HepG2 (cell line): ENCODE results near the gene LSM10. TPM values are rescaled to one million over a fixed set of nuclear protein-coding genes. Genes with fewer than 3 reads are reported as not detected.

Experiments
- GLI4 ChIP-seq: sonication (generic); formaldehyde crosslinking; IDR thresholded peaks from 2 replicates; pipeline ENCODE4 v1.5.1; 2020; ENCODE audit warnings: missing genetic modification reagents, mild to moderate bottlenecking, moderate library complexity, borderline replicate concordance
- HNRNPLL ChIP-seq: fragments of 200-400 bp; formaldehyde crosslinking; IDR thresholded peaks from 2 replicates; pipeline ENCODE4 v1.6.1; 2017; ENCODE audit warnings: mild to moderate bottlenecking, low read depth, low read length; ENCODE audit not compliant: poor library complexity, severe bottlenecking
- MTF2 ChIP-seq: sonication (generic); formaldehyde crosslinking; IDR thresholded peaks from 2 replicates; pipeline ENCODE4 v1.5.0; 2020; ENCODE audit warnings: missing genetic modification reagents, borderline replicate concordance
- PITX1 ChIP-seq: sonication (generic); formaldehyde crosslinking; IDR thresholded peaks from 2 replicates; pipeline ENCODE4 v1.5.1; 2020; ENCODE audit warnings: mild to moderate bottlenecking, missing genetic modification reagents
- TCF12 ChIP-seq, 2 experiments: fragments of 450-650 bp in 1 of 2; sonication (generic) in 1 of 2; formaldehyde crosslinking in 1 of 2; IDR thresholded peaks; 2 replicates each; pipeline versions ENCODE4 v1.6.1 to v1.8.0; 2017 to 2022; ENCODE audit warnings: antibody characterized with exemption in 1 of 2, mild to moderate bottlenecking in 1 of 2, missing genetic modification reagents in 1 of 2, moderate library complexity in 1 of 2
- ZFX ChIP-seq: sonication (generic); formaldehyde crosslinking; IDR thresholded peaks from 2 replicates; pipeline ENCODE4 v1.4.0; 2020; ENCODE audit warnings: mild to moderate bottlenecking, low read depth, missing genetic modification reagents, moderate library complexity
- ZNF563 ChIP-seq: sonication (generic); formaldehyde crosslinking; IDR thresholded peaks from 2 replicates; pipeline ENCODE4 v1.8.0; 2022; ENCODE audit warnings: mild to moderate bottlenecking, moderate library complexity, missing genetic modification reagents
- ZNF747 ChIP-seq: sonication (generic); formaldehyde crosslinking; IDR thresholded peaks from 2 replicates; pipeline ENCODE4 v1.8.1; 2023; ENCODE audit warnings: missing genetic modification reagents, mild to moderate bottlenecking, borderline replicate concordance
- ZNF781 ChIP-seq: sonication (generic); formaldehyde crosslinking; IDR thresholded peaks from 2 replicates; pipeline ENCODE4 v1.5.1; 2020; ENCODE audit warnings: borderline replicate concordance, mild to moderate bottlenecking, missing genetic modification reagents; ENCODE audit errors: not compliant biosample characterization
- polyA plus RNA-seq, 8 experiments: library from polyadenylated mRNA; depleted of rRNA in 3 of 8; stranded (reverse) in 7 of 8; unstranded in 1 of 8; fragments of >200 nt; fragmentation: Illumina TruSeq in 4 of 8; extraction: Trizol in 4 of 8; gene quantifications; 2 replicates each; pipeline versions ENCODE4 v1.2.1 to v1.2.3, GENCODE V29; 2011 to 2016; ENCODE audit warnings: low read depth in 4 of 8, missing spikeins in 1 of 8, mixed read lengths in 1 of 8; ENCODE audit not compliant: insufficient read depth in 1 of 8
- total RNA-seq, 5 experiments: library from RNA; depleted of rRNA; stranded (reverse); fragments of >200 nt; fragmentation: Illumina TruSeq; extraction: Trizol; gene quantifications; 2 replicates each; pipeline ENCODE4 v1.2.3, GENCODE V29; 2016; ENCODE audit warnings: low read depth in 1 of 5
- TF ChIP-seq, protein P1 (sequence below): sonication (generic); formaldehyde crosslinking; IDR thresholded peaks from 2 replicates; pipeline ENCODE4 v1.9.0; 2022; ENCODE audit warnings: missing genetic modification reagents, mild to moderate bottlenecking, borderline replicate concordance
- TF ChIP-seq, protein P2 (sequence below): IDR thresholded peaks from 2 replicates; pipeline ENCODE4 v1.6.1; 2016; ENCODE audit warnings: missing compliant biosample characterization, missing genetic modification reagents, borderline replicate concordance
- TF ChIP-seq, protein P3 (sequence below): IDR thresholded peaks from 2 replicates; pipeline ENCODE4 v1.6.1; 2016; ENCODE audit warnings: missing genetic modification reagents, missing compliant biosample characterization
- TF ChIP-seq, protein P4 (sequence below): sonication (generic); formaldehyde crosslinking; IDR thresholded peaks from 2 replicates; pipeline ENCODE4 v1.5.0; 2020; ENCODE audit warnings: mild to moderate bottlenecking, low read depth, missing genetic modification reagents, borderline replicate concordance
- TF ChIP-seq, protein P5 (sequence below): sonication (generic); formaldehyde crosslinking; IDR thresholded peaks from 2 replicates; pipeline ENCODE4 v1.4.0; 2020; ENCODE audit warnings: missing genetic modification reagents
- TF ChIP-seq, protein P6 (sequence below): sonication (generic); formaldehyde crosslinking; IDR thresholded peaks from 2 replicates; pipeline ENCODE4 v1.5.1; 2020; ENCODE audit warnings: missing genetic modification reagents, mild to moderate bottlenecking, borderline replicate concordance
- TF ChIP-seq, protein P7 (sequence below): sonication (generic); formaldehyde crosslinking; IDR thresholded peaks from 2 replicates; pipeline ENCODE4 v1.4.0; 2020; ENCODE audit warnings: missing genetic modification reagents, low read depth, mild to moderate bottlenecking, borderline replicate concordance
- TF ChIP-seq, protein P8 (sequence below): sonication (generic); formaldehyde crosslinking; IDR thresholded peaks from 2 replicates; pipeline ENCODE4 v1.4.0; 2020; ENCODE audit warnings: missing genetic modification reagents; ENCODE audit errors: not compliant biosample characterization

Gene LSM10
- total and polyA plus RNA-seq, 2 of the 13 experiments (the other 11 are each of a cell fraction or from before 2014, with no cell fraction given), result 14.0 to 52.0 TPM

DNA sequence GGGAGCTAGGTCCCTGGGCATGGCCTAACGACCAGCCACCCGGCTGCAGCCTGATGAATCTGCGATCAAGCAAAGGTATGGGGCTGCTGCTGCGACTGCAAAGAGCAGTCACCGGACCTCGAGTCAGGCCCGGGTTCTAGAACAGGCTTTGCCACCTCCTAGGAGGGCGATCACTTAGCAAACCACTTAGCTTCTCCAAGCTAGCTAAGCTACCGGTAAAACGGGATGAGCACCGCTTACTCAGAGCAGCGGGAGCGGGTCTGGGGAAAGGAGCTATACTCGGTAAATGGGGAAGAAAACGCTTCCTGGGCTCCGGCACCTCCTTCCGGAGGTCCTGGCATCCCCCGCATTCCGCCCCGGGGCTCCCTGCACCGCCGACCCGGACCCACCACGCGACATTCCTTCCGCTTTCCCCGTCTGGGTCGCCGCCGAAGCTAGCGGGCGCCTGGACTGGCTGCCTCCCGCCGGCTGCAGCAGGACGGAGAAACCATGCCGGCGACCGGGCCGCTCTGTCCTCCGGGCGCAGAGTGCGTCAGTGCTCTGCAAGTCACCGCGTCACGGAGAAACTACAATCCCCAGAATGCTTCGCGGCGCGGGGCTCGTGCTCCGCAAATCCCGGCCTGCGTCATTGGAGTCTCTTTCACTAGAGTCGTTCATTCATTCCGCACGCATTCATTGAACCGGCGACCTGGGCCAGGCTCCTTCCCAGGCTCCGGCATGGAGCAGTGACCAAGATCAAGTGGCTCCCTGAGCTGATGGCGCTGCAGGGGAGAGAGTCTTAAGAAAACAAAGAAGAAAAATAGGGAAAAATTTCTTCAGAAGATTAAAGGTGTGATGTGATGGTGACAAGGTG is at the start of gene LSM10 (continued):
- TF ChIP-seq, protein P1, sequence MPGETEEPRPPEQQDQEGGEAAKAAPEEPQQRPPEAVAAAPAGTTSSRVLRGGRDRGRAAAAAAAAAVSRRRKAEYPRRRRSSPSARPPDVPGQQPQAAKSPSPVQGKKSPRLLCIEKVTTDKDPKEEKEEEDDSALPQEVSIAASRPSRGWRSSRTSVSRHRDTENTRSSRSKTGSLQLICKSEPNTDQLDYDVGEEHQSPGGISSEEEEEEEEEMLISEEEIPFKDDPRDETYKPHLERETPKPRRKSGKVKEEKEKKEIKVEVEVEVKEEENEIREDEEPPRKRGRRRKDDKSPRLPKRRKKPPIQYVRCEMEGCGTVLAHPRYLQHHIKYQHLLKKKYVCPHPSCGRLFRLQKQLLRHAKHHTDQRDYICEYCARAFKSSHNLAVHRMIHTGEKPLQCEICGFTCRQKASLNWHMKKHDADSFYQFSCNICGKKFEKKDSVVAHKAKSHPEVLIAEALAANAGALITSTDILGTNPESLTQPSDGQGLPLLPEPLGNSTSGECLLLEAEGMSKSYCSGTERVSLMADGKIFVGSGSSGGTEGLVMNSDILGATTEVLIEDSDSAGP (CRISPR knock-in tag), result peak; percentile 90; the same call in 1 of the 2 replicates
- TF ChIP-seq ZNF781 (CRISPR knock-in tag) (peak; percentile 75), GLI4 (peak; percentile 43; the same call in 1 of the 2 replicates), MTF2 (no peak), PITX1 (peak; percentile 86), HNRNPLL (peak; percentile 93), ZFX (CRISPR knock-in tag) (peak; percentile 91), ZNF563 (no peak), TCF12 (IDR thresholded peaks at IDR 0.05) (no peak), TCF12 (CRISPR knock-in tag; IDR thresholded peaks at IDR 0.05) (0 out of 2 replicates have a peak, but pooled peaks have one; percentile 52), ZNF747 (no peak)
- TF ChIP-seq, protein P2, sequence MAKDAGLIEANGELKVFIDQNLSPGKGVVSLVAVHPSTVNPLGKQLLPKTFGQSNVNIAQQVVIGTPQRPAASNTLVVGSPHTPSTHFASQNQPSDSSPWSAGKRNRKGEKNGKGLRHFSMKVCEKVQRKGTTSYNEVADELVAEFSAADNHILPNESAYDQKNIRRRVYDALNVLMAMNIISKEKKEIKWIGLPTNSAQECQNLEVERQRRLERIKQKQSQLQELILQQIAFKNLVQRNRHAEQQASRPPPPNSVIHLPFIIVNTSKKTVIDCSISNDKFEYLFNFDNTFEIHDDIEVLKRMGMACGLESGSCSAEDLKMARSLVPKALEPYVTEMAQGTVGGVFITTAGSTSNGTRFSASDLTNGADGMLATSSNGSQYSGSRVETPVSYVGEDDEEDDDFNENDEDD (CRISPR knock-in tag), result no peak; the same call in 1 of the 2 replicates
- TF ChIP-seq, protein P3, sequence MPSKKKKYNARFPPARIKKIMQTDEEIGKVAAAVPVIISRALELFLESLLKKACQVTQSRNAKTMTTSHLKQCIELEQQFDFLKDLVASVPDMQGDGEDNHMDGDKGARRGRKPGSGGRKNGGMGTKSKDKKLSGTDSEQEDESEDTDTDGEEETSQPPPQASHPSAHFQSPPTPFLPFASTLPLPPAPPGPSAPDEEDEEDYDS (CRISPR knock-in tag), result peak; percentile 38; the same call in 1 of the 2 replicates
- TF ChIP-seq, protein P4, sequence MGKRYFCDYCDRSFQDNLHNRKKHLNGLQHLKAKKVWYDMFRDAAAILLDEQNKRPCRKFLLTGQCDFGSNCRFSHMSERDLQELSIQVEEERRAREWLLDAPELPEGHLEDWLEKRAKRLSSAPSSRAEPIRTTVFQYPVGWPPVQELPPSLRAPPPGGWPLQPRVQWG (CRISPR knock-in tag), result no peak
- TF ChIP-seq, protein P5, sequence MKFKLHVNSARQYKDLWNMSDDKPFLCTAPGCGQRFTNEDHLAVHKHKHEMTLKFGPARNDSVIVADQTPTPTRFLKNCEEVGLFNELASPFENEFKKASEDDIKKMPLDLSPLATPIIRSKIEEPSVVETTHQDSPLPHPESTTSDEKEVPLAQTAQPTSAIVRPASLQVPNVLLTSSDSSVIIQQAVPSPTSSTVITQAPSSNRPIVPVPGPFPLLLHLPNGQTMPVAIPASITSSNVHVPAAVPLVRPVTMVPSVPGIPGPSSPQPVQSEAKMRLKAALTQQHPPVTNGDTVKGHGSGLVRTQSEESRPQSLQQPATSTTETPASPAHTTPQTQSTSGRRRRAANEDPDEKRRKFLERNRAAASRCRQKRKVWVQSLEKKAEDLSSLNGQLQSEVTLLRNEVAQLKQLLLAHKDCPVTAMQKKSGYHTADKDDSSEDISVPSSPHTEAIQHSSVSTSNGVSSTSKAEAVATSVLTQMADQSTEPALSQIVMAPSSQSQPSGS (CRISPR knock-in tag), result peak; percentile 77
- TF ChIP-seq, protein P6, sequence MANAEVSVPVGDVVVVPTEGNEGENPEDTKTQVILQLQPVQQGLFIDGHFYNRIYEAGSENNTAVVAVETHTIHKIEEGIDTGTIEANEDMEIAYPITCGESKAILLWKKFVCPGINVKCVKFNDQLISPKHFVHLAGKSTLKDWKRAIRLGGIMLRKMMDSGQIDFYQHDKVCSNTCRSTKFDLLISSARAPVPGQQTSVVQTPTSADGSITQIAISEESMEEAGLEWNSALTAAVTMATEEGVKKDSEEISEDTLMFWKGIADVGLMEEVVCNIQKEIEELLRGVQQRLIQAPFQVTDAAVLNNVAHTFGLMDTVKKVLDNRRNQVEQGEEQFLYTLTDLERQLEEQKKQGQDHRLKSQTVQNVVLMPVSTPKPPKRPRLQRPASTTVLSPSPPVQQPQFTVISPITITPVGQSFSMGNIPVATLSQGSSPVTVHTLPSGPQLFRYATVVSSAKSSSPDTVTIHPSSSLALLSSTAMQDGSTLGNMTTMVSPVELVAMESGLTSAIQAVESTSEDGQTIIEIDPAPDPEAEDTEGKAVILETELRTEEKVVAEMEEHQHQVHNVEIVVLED (CRISPR knock-in tag), result peak; percentile 96
- TF ChIP-seq, protein P7, sequence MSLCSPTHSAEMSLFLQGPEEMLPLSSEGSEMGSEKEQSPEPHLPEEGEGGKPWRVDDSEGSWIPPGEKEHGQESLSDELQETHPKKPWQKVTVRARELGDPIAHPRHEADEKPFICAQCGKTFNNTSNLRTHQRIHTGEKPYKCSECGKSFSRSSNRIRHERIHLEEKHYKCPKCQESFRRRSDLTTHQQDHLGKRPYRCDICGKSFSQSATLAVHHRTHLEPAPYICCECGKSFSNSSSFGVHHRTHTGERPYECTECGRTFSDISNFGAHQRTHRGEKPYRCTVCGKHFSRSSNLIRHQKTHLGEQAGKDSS (CRISPR knock-in tag), result peak; percentile 91; the same call in 1 of the 2 replicates
- TF ChIP-seq, protein P8, sequence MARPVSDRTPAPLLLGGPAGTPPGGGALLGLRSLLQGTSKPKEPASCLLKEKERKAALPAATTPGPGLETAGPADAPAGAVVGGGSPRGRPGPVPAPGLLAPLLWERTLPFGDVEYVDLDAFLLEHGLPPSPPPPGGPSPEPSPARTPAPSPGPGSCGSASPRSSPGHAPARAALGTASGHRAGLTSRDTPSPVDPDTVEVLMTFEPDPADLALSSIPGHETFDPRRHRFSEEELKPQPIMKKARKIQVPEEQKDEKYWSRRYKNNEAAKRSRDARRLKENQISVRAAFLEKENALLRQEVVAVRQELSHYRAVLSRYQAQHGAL (CRISPR knock-in tag), result peak; percentile 70
